Measurements from ENCODE around the gene MICA. TPM values are rescaled to one million over a fixed set of nuclear protein-coding genes. Genes with fewer than 3 reads are reported as not detected.

Gene MICA
- polyA plus RNA-seq, 3 donors = 5.6 to 16.5 (median 6.9) TPM

DNA sequence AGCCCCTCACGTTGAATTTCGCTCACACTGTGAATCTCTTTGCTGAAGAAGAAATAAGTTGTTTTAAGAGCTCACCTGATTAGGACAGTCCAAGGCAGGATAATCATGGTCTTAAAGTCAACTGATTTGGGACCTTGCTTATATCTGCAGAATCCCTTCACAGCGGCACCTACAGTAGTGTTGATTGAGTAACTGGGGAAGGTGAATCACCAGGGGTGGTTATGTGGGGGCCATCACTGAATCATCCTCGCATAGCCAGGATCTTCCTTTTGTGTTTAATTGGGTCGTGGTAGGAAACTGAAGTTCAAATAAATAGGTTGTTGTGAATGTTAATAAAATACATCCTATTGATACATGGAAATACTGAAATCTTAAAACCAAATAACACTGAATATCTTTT lies 20.2 kb upstream of the MICA start:
- H3K4me3 ChIP-seq (replicated peaks in 1 of 3; ENCODE audit: low read depth in 2 of 3, low read length in 3 of 3) = no peak overlapping the region
- no peak overlapping the region for H2AFZ ChIP-seq (ENCODE audit: insufficient read depth, low read depth, low read length, poor library complexity, severe bottlenecking)
- no peaks in the 10 kb centered on the region for H3K4me1 Mint-ChIP-seq
- H3K27me3 Mint-ChIP-seq (ENCODE audit: low read depth in 3 of 3) = peaks cover 3 to 13% (median 12%) of the 10 kb centered on the region in 3 donors
- no peak overlapping the region for H3K27ac ChIP-seq (ENCODE audit: low read depth in 1 of 2, low read length in 2 of 2)
- WGBS (ENCODE audit: insufficient coverage) = 62% methylated on average over 2 of the region's 5 CpGs
- no peaks in the 10 kb centered on the region for H3K79me2 ChIP-seq (ENCODE audit: insufficient read depth, low read length)
- peaks cover 0 to 3% of the 10 kb centered on the region in 2 donors for H3K27me3 ChIP-seq (ENCODE audit: control insufficient read depth in 2 of 2, insufficient read depth in 2 of 2, low read length in 2 of 2)
- TF ChIP-seq, protein P1, sequence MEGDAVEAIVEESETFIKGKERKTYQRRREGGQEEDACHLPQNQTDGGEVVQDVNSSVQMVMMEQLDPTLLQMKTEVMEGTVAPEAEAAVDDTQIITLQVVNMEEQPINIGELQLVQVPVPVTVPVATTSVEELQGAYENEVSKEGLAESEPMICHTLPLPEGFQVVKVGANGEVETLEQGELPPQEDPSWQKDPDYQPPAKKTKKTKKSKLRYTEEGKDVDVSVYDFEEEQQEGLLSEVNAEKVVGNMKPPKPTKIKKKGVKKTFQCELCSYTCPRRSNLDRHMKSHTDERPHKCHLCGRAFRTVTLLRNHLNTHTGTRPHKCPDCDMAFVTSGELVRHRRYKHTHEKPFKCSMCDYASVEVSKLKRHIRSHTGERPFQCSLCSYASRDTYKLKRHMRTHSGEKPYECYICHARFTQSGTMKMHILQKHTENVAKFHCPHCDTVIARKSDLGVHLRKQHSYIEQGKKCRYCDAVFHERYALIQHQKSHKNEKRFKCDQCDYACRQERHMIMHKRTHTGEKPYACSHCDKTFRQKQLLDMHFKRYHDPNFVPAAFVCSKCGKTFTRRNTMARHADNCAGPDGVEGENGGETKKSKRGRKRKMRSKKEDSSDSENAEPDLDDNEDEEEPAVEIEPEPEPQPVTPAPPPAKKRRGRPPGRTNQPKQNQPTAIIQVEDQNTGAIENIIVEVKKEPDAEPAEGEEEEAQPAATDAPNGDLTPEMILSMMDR (IDR thresholded peaks at IDR 0.05) = no peak
- no peak overlapping the region for H3K4me2 ChIP-seq (replicated peaks; ENCODE audit: extremely low read depth, low read length, poor library complexity, severe bottlenecking)
- no peaks in the 10 kb centered on the region for H3K36me3 ChIP-seq (replicated peaks in 1 of 2; ENCODE audit: control insufficient read depth in 1 of 2, insufficient read depth in 2 of 2, low read length in 2 of 2)
- no peaks in the 10 kb centered on the region for H3K9me3 ChIP-seq (replicated peaks in 1 of 2; ENCODE audit: control insufficient read depth in 1 of 2, insufficient read depth in 1 of 2, low read length in 2 of 2)
- H4K20me1 ChIP-seq (ENCODE audit: insufficient read depth, low read length) = no peaks in the 10 kb centered on the region
- intact Hi-C loops (cut with micrococcal nuclease) = no loop called here
- no peak for DNase-seq
- H3K27ac Mint-ChIP-seq = no peak overlapping the region
- no peak overlapping the region for H3K9ac ChIP-seq (ENCODE audit: insufficient read depth, low read length, poor library complexity, severe bottlenecking)
- no peak overlapping the region for H3K4me3 Mint-ChIP-seq
- no peaks in the 10 kb centered on the region for H3K9me3 Mint-ChIP-seq
- no peaks in the 10 kb centered on the region for H3K36me3 Mint-ChIP-seq
- H3K4me1 ChIP-seq (ENCODE audit: control insufficient read depth in 1 of 2, insufficient read depth in 2 of 2, low read length in 2 of 2) = no peaks in the 10 kb centered on the region

DNA sequence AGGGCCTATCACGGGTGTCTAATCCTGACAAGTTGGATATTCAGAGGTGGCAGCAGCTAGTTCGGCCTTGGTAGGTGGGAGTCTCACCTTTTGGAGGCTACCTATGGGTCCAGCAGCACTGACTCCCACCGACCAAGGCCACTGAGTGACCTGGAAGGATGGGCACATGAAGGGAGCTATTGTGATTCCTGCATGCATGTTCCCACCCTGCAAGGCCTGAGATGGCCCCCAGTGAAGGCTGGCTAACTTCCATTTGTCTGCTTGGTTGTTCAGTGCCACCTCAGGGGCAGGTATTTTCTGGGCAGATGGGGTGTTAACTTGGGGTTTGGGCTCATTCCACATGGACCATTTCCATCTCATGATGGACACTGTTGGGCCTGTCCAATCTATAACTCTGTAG lies 18.4 kb upstream of the MICA start:
- Mint-ChIP-seq H3K4me1 (no peaks in the 10 kb centered on the region), H3K27ac (no peak overlapping the region), H3K27me3 (ENCODE audit: low read depth in 3 of 3) (peaks cover 4 to 12% (median 6%) of the 10 kb centered on the region in 3 donors), H3K36me3 (no peaks in the 10 kb centered on the region), H3K4me3 (no peak overlapping the region), H3K9me3 (no peaks in the 10 kb centered on the region)
- Histone ChIP-seq H3K27ac (ENCODE audit: low read depth in 1 of 2, low read length in 2 of 2) (no peak overlapping the region), H3K27me3 (ENCODE audit: control insufficient read depth in 2 of 2, insufficient read depth in 2 of 2, low read length in 2 of 2) (peaks cover 0 to 3% of the 10 kb centered on the region in 2 donors), H2AFZ (ENCODE audit: insufficient read depth, low read depth, low read length, poor library complexity, severe bottlenecking) (no peak overlapping the region), H3K36me3 (replicated peaks in 1 of 2; ENCODE audit: control insufficient read depth in 1 of 2, insufficient read depth in 2 of 2, low read length in 2 of 2) (no peaks in the 10 kb centered on the region), H3K9me3 (replicated peaks in 1 of 2; ENCODE audit: control insufficient read depth in 1 of 2, insufficient read depth in 1 of 2, low read length in 2 of 2) (no peaks in the 10 kb centered on the region), H3K9ac (ENCODE audit: insufficient read depth, low read length, poor library complexity, severe bottlenecking) (no peak overlapping the region), H4K20me1 (ENCODE audit: insufficient read depth, low read length) (no peaks in the 10 kb centered on the region), H3K79me2 (ENCODE audit: insufficient read depth, low read length) (no peaks in the 10 kb centered on the region), H3K4me3 (replicated peaks in 1 of 3; ENCODE audit: low read depth in 2 of 3, low read length in 3 of 3) (no peak overlapping the region), H3K4me1 (ENCODE audit: control insufficient read depth in 1 of 2, insufficient read depth in 2 of 2, low read length in 2 of 2) (no peaks in the 10 kb centered on the region), H3K4me2 (replicated peaks; ENCODE audit: extremely low read depth, low read length, poor library complexity, severe bottlenecking) (no peak overlapping the region)
- intact Hi-C loops (cut with micrococcal nuclease) = no loop called here
- WGBS (ENCODE audit: insufficient coverage) = 97% methylated on average over 3 of the region's 3 CpGs
- TF ChIP-seq, protein P1 (IDR thresholded peaks at IDR 0.05) = no peak
- no peak for DNase-seq
